ENCODE data around the gene TRIM31. TPM values are rescaled to one million over a fixed set of nuclear protein-coding genes. Genes with fewer than 3 reads are reported as not detected.

The TRIM31 gene
- total RNA-seq, 4 donors from 2014 or later, result not detected

DNA sequence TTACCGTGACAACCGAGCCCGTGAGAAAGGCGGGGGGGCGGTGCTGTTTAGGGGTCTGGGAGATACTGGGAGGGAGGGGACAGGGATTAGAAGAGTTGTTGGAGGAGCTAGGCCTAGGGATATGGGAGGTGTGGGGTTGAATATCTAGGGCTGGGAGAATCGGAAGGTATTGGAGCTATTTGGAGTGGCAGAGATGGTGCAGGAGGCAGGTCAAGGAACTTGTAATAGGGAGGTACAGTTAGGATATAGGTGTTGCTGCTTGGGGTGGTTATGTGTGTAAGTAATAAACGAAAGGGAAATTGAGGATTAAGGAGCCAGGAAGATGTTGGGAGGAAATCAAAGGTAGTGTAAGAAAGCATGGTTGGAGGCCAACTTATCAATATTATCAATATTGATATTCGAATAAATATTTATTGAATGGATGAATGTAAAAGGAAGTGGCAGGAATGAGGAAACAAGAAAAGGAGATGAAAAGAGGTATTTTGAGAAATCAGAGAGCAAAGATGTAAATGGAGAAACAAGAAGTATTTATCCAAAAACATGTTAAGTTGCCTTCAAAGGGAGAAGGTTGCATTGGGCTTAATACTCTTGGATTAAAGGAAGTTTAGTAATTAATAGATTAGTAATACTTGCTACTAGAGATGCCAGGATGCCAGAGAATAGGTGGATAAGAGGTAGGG is 45.3 kb downstream of the TRIM31 start:
- Histone ChIP-seq H3K4me3 (peak overlapping the region; percentile 62 to 84 (median 73)), H3K9me3 (no peaks in the 10 kb centered on the region), H3K27me3 (peaks cover 0 to 21% of the 10 kb centered on the region in 2 donors), H3K4me1 (peaks cover 0 to 47% (median 17%) of the 10 kb centered on the region in 4 donors), H3K36me3 (peaks cover 0 to 30% (median 0%) of the 10 kb centered on the region in 3 donors), H3K27ac (peak overlapping the region; percentile 70 to 96 (median 92))
- TF ChIP-seq POLR2A (IDR thresholded peaks at IDR 0.05) (no peak), EP300 (IDR thresholded peaks at IDR 0.05) (no peak)
- TF ChIP-seq, protein P1, sequence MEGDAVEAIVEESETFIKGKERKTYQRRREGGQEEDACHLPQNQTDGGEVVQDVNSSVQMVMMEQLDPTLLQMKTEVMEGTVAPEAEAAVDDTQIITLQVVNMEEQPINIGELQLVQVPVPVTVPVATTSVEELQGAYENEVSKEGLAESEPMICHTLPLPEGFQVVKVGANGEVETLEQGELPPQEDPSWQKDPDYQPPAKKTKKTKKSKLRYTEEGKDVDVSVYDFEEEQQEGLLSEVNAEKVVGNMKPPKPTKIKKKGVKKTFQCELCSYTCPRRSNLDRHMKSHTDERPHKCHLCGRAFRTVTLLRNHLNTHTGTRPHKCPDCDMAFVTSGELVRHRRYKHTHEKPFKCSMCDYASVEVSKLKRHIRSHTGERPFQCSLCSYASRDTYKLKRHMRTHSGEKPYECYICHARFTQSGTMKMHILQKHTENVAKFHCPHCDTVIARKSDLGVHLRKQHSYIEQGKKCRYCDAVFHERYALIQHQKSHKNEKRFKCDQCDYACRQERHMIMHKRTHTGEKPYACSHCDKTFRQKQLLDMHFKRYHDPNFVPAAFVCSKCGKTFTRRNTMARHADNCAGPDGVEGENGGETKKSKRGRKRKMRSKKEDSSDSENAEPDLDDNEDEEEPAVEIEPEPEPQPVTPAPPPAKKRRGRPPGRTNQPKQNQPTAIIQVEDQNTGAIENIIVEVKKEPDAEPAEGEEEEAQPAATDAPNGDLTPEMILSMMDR (IDR thresholded peaks at IDR 0.05), result no peak
- DNase-seq (ENCODE audit: low spot score in 2 of 2), result peak in 1 of 2 donors; percentile 75
- WGBS, 2 donors, result 12% methylated on average over 8 of the region's 8 CpGs

DNA sequence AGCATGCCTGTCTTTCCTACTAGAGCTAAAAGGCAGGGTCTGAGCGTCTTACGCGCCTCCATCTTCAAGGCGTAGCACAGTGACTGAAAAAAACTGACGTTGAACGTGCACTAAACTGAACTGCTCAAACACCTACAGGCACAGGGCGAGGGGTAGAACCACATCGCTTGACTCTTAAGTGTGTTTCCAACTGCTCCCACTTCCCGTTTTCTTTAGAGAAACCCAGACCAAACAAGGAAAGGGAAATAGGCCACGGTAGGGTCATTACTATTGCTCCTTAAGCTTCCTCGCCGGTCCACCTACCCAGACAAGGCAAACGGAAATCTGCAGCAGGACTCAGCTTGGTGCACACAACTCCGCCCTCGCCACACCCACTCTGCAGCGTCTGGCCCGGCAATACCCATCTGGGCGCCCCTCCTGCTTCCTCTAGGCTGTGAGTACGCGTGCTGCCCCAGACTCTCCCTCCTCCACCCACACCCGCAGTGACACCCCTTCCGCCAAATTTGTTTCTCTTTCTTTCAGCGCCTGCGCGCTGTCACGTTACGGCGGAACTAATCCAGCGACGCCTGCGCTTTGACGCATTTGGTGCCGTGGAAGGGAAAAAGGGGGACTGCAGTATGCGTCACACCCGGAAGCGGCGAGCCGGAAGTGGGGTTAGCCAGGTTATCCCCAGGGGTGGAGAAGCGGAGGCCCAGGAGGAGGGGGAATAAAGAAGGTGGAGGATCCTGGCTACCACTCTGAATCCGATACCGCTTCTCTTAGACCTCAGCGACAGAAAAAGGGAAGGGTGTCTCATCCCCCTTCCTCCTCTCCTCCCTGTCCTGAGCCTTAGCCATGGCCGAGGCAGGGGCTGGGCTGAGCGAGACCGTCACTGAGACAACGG is 46.1 kb downstream of the TRIM31 start, which contains the start of gene PPP1R11:
Gene PPP1R11, plus strand, starts transcription at position 622 of the 883 bp plus-strand sequence. Its CDS starts 213 bp downstream, at position 835.
- peaks cover 0 to 55% (median 19%) of the 10 kb centered on the region in 4 donors for H3K4me1 ChIP-seq
- WGBS, 2 donors, result 0 to 1% methylated on average over 45 to 46 of the region's 46 CpGs
- TF ChIP-seq EP300 (IDR thresholded peaks at IDR 0.05), result peak; percentile 96 to 99
- TF ChIP-seq, protein P1 (IDR thresholded peaks at IDR 0.05), result peak in 1 of 5 experiments; percentile 44
- peak; percentile 27 to 76 for TF ChIP-seq POLR2A (IDR thresholded peaks at IDR 0.05)
- H3K27ac ChIP-seq, result peak within 1 kb of the TSS; percentile 83 to 96 (median 92)
- peak within 1 kb of the TSS; percentile 62 to 84 (median 73) for H3K4me3 ChIP-seq
- H3K9me3 ChIP-seq, result no peaks in the 10 kb centered on the region
- H3K27me3 ChIP-seq, result peaks cover 0 to 13% of the 10 kb centered on the region in 2 donors
- peaks cover 0 to 30% (median 0%) of the 10 kb centered on the region in 3 donors for H3K36me3 ChIP-seq
- DNase-seq (ENCODE audit: low spot score in 2 of 2), result peak; percentile 94 to 95

DNA sequence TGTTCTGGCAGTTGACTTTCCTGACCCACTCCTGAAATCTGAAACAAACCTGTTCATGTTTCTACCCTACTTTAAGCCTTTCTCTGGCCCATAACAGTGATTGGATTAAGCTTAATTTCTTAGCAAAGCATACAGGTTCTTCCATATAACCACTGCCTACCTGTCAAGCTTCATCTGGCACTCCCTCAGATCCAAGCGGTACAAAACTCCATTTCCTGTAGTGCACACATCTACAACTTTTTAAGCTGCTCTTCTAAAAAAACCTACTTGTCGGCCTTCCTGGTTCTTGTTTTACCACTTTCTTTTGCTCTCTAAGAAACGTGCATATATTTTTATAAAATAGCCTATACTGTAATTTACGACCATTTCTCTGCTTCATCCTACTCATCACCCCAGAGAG is 46.8 kb downstream of the TRIM31 start:
- 17 to 18% methylated on average over 4 of the region's 4 CpGs for WGBS, 2 donors
- H3K27me3 ChIP-seq, result peaks cover 0 to 6% of the 10 kb centered on the region in 2 donors
- peak overlapping the region; percentile 83 to 96 (median 92) for H3K27ac ChIP-seq
- H3K36me3 ChIP-seq, result peaks cover 0 to 28% (median 0%) of the 10 kb centered on the region in 3 donors
- H3K4me1 ChIP-seq, result peaks cover 0 to 50% (median 18%) of the 10 kb centered on the region in 4 donors
- TF ChIP-seq, protein P1 (IDR thresholded peaks at IDR 0.05), result no peak
- DNase-seq (ENCODE audit: low spot score in 2 of 2), result no peak
- peak overlapping the region; percentile 53 to 84 (median 64) for H3K4me3 ChIP-seq
- no peaks in the 10 kb centered on the region for H3K9me3 ChIP-seq

DNA sequence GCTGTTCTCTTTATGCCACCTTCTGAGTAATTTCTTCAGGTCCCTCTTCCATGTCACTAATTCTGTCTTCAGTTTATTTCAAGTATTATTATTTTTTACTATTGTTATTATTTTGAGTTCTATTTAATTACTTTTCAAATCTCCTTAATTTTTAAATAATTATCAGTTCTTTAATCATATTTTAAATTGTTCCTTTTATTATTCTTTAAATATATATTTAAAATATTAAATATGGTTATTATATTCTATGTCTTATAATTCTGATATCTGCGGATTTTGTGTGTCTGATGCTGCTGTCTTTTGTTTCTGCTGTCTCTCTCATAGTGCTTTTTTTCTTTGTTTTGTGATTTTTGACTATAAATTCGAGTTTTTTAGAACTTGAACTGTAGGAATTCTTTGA is 49.6 kb downstream of the TRIM31 start:
- no peaks in the 10 kb centered on the region for H3K9me3 ChIP-seq
- 94 to 96% methylated on average over 2 of the region's 2 CpGs for WGBS, 2 donors
- TF ChIP-seq POLR2A (IDR thresholded peaks at IDR 0.05) (no peak), EP300 (IDR thresholded peaks at IDR 0.05) (no peak)
- TF ChIP-seq, protein P1 (IDR thresholded peaks at IDR 0.05), result no peak
- no peak for DNase-seq (ENCODE audit: low spot score in 2 of 2)
- H3K27me3 ChIP-seq, result no peaks in the 10 kb centered on the region
- H3K4me1 ChIP-seq, result peaks cover 0 to 62% (median 26%) of the 10 kb centered on the region in 4 donors
- peaks cover 0 to under 1% (median 0%) of the 10 kb centered on the region in 3 donors for H3K36me3 ChIP-seq
- H3K27ac ChIP-seq, result no peak overlapping the region
- no peak overlapping the region for H3K4me3 ChIP-seq

Data from tibial nerve (tissue), 4 donors.